Stimulated activated effector memory CD8-positive, alpha-beta T cell treated with anti-CD3 and anti-CD28 coated beads, Interleukin-12 subunit alpha, Interleukin-12 subunit beta, amount 100 ng/mL, for 72 hours (primary cell): ENCODE data around the gene ACAD9.
"Not testable (repeated sequence)": the region's sequence is repeated elsewhere in the genome, so short reads cannot be mapped to it uniquely, and the experiment has no call there.

ENCODE experiments used
- ATAC-seq: fragments of 150-1000 bp; cut with Tn5 transposase; 2 replicates; pipeline ENCODE4 v1.10.0; 2021
- DNase-seq, 2 donors: peaks; one replicate each; pipeline ENCODE4 v3.0.0; 2021 to 2022; ENCODE audit warnings: low spot score in 2 of 2
- H3K27ac Mint-ChIP-seq: one replicate; pipeline ENCODE4 v1.8.0; 2022; ENCODE audit warnings: mild to moderate bottlenecking, mixed read lengths
- H3K36me3 Mint-ChIP-seq: one replicate; pipeline ENCODE4 v1.8.0; 2022; ENCODE audit warnings: mild to moderate bottlenecking, mixed read lengths
- H3K4me1 Mint-ChIP-seq: one replicate; pipeline ENCODE4 v1.8.0; 2022; ENCODE audit warnings: mixed read lengths
- H3K4me3 Mint-ChIP-seq: one replicate; pipeline ENCODE4 v1.8.0; 2022; ENCODE audit warnings: mild to moderate bottlenecking, mixed read lengths
- H3K9me3 Mint-ChIP-seq: one replicate; pipeline ENCODE4 v1.8.0; 2022; ENCODE audit warnings: mixed read lengths

Gene ACAD9

DNA sequence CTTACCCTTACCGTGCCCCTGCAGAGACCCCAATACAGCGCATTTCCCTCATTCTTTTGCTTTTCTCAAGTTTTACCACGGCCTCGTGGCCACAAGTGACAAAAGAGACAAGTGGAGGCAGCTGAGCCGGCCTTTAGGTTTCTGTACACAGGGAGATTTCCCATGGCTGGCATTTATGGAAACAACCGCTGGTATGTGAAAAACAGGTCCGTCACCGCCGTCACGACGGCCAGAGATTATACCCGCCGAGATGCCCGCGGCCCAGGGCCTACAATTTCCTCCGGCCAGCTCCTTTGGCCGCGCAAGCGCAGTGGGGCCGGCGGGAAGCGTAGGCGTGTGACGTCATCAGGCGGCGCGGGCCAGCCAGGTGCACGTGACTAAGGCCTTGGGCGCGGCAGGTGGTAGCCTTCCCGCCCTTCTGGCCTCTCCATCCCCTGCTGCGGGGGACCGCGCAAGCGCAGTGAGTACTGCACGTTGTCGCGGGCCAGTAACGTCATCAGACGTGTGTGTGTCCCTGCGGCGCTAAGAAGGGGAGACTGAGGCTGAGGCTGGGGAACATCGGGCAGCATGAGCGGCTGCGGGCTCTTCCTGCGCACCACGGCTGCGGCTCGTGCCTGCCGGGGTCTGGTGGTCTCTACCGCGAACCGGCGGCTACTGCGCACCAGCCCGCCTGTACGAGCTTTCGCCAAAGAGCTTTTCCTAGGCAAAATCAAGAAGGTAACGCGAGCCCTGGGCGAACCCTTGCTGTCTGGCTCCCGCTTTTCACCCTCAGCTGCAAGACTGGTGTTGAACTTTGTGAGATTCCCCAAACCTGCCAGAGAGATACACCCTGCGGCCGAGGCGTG, at the start of gene ACAD9:
ACAD9 (plus strand) TSS at position 496 of the 845 bp plus-strand sequence; CDS start at position 568, 72 bp downstream.
- Mint-ChIP-seq H3K9me3 (no peaks in the 10 kb centered on the region), H3K27ac (peak within 1 kb of the TSS; percentile 96), H3K36me3 (peaks cover 45% of the 10 kb centered on the region), H3K4me1 (peaks cover 51% of the 10 kb centered on the region), H3K4me3 (peak within 1 kb of the TSS; percentile 82)
- peak; percentile 100 for DNase-seq
- ATAC-seq, result peak; percentile 96

DNA sequence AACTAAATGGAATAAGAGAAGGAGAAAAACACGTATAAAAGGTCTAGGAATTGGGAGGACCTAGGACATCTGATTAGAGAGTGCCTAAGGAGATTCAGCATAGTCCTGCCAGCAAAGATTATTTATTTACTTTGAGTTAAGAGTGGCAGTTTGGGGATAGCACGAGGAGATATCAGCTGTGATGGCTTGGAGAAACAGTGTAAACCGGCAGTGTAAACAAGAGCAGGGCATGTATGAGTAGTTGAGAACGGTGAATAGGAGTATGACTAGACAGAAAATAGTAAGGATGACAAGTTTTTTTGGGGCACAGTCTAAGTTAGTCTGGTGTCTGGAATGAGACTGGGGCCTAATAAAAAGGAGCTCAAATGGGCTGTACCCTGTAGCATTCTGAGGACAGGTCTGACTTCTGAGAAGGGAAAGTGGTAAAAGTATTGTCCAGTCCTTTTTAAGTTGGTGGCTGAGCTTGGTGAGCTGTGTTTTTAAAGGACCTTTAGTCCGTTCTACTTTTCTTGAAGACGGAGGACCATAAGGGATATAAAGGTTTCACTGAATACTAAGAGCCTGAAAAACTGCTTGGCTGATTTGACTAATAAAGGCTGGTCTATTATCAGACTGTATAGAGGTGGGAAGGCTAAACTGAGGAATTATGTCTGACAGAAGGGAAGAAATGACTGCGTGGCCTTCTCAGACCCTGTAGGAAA, 49.3 kb upstream of the ACAD9 start:
- not testable (repeated sequence) for H3K27ac Mint-ChIP-seq, DNase-seq, H3K4me1 Mint-ChIP-seq, H3K9me3 Mint-ChIP-seq, ATAC-seq, H3K36me3 Mint-ChIP-seq, H3K4me3 Mint-ChIP-seq

DNA sequence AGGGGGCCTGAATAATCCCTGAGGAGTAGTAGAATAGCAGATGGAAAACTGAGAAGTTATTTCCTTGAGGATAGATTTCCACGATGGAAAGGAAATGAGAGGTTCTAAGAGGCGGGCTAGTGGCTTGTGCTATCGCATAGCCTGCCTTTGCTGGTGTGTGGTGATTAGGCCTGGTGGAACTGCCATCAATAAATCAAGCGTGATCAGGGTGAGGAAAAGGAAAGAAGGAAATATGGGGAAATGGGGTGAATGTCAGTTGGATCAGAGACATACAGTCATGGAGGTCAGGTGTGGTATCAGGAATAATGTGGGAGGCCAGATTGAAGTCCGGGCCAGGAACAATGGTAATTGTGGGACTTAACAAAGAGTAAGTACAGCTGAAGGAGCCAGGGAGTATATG, 48.7 kb upstream of the ACAD9 start:
- H3K27ac Mint-ChIP-seq, H3K4me1 Mint-ChIP-seq, H3K4me3 Mint-ChIP-seq, DNase-seq, H3K9me3 Mint-ChIP-seq, ATAC-seq, H3K36me3 Mint-ChIP-seq: not testable (repeated sequence)

DNA sequence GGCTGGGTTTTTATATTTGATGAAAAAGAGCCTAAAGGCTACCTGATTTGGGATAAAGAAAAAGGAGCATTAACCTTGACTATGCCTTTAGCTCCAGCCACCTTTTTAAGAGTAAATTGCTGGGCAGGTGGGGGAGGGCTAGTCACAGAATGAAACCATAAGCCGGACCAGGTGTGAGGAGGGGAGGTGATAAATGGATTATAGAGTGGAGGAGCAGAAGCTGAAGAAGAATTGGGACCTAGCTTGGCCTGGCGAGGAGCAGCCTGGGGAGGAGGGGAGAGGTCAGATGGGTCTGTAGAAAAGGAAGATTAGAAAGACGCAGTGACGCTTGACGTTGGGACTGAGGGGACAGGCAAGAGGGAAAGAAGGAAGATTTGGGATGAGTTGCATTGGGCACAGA, 46.4 kb upstream of the ACAD9 start:
- H3K4me1 Mint-ChIP-seq, H3K27ac Mint-ChIP-seq, ATAC-seq, H3K9me3 Mint-ChIP-seq, H3K36me3 Mint-ChIP-seq, H3K4me3 Mint-ChIP-seq, DNase-seq: not testable (repeated sequence)

DNA sequence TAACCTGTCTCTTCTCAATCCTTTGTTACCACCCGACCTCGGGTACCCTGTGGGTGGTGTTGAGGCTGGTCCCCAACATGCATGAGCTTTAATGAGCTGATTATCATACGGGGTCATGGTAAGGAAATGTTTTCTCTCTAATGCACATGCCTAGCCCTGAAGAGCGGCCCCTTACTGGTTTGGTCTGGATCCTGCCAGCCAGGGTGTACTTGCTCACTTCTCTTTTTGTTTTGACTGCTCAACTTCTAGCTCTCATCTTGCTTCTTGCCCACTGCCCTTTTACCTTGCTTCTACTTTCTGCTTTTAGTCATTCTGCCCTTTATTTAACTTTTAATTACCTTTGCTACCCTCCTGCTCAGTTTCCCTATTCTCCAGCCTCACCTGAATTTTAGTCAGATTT, 44.3 kb upstream of the ACAD9 start:
- Mint-ChIP-seq H3K27ac (no peak overlapping the region), H3K9me3 (no peaks in the 10 kb centered on the region), H3K4me1 (peaks cover 1% of the 10 kb centered on the region), H3K36me3 (no peaks in the 10 kb centered on the region), H3K4me3 (no peak overlapping the region)
- DNase-seq, result no peak
- ATAC-seq, result no peak

DNA sequence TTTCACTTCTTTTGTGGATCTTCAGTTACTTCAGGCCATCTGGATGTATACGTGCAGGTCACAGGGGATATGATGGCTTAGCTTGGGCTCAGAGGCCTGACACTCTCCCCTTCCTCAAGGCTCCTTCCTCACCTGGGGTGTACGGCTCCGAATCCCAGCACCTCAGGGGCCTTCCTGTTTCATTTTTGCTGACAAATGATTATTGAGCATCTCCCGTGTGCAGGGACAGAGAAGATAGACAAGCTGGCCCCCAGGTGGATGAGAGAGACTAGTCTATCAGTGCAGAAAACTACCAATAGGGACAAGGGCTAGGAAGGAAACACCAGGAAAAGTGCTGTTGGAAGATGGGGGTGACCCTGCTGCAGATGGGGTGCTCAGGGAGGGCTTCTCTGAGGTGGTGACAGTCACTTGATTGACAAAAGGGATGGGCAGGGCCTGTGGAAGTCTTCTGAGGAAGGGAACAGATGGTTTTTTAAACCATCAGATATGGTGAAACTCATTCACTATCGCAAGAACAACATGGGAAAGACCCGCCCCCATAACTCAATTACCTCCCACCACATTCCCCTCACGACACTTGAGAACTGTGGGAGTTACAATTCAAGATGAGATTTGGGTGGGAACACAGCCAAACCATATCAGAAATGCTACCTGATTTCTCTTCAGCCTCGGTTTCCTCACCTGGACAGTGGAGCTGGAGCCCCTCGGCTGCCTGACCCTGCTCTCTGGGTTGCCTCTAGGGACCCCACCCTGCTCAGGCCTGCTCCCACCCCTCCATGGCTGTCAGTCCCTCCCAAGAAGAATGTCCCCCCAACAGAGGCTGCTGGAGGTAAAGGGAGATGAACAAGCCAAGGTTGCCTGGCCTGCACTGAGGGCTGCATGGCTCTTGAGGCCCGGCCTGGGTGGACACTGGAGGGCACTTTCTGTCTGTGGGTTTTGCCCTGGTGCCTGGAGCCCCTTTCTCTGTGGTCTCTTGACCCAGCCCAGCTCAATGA, 37.2 kb upstream of the ACAD9 start:
- H3K9me3 Mint-ChIP-seq, result no peaks in the 10 kb centered on the region
- H3K4me3 Mint-ChIP-seq, result no peak overlapping the region
- H3K36me3 Mint-ChIP-seq, result no peaks in the 10 kb centered on the region
- ATAC-seq, result no peak
- DNase-seq, result no peak
- H3K27ac Mint-ChIP-seq, result peak overlapping the region; percentile 27
- H3K4me1 Mint-ChIP-seq, result peaks cover 29% of the 10 kb centered on the region

DNA sequence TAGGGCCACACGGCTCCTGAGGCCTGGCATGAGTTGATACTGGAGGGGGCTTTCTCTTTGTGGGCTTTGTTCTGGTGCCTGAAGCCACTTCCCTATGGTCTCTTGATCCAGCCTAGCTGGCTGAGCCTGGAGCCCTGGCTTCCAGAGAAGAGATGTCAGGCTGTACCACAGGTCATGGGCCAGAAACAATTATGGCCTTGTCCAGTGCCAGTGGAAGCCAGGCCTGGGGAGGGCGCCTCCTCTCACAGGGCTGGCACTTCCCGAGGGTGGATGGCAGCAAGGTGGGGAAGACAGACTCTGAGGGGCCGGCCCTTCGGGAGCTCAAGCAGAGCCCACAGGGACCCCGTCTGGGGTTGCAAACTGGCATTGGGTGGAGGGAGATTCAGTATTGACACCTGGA, 34.9 kb upstream of the ACAD9 start:
- ATAC-seq, result no peak
- Mint-ChIP-seq H3K36me3 (no peaks in the 10 kb centered on the region), H3K4me1 (peaks cover 29% of the 10 kb centered on the region), H3K27ac (peak overlapping the region; percentile 89), H3K9me3 (no peaks in the 10 kb centered on the region), H3K4me3 (no peak overlapping the region)
- DNase-seq, result no peak

DNA sequence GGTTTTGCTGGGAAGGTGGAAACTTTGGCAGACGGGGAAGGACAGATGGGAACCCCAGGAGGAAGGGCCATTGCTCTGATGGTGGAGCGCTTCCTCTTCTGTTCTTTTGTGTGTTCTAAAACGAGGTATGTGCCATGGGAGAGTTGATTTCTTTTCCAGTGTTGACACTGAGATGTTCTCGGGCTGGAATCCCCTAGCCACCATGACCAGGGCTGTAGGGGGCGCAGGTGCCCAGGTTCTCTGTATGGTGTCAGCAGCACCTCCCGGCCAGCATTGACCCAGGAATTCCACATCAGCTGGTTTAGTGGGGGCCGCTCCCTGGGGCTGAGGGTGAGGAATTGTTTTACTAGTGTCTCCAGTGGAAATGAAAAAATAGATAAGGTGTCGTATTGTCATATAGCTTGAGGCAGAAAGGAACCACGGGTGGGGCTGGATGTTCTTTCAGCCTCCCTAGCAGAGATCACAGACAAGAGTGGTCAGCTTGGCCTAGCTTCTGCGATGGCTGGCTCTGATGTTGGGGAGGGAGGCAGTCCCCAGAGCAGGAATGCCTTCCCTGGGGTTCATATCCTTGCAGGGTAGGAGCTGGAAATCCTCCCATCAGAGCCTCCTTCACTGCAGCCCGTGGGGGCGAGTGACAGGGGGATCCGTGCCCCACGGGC, 34.2 kb upstream of the ACAD9 start:
- H3K4me1 Mint-ChIP-seq, result peaks cover 26% of the 10 kb centered on the region
- DNase-seq (no peak), ATAC-seq (no peak)
- no peaks in the 10 kb centered on the region for H3K9me3 Mint-ChIP-seq
- peak overlapping the region; percentile 68 for H3K4me3 Mint-ChIP-seq
- no peaks in the 10 kb centered on the region for H3K36me3 Mint-ChIP-seq
- H3K27ac Mint-ChIP-seq, result peak overlapping the region; percentile 89

DNA sequence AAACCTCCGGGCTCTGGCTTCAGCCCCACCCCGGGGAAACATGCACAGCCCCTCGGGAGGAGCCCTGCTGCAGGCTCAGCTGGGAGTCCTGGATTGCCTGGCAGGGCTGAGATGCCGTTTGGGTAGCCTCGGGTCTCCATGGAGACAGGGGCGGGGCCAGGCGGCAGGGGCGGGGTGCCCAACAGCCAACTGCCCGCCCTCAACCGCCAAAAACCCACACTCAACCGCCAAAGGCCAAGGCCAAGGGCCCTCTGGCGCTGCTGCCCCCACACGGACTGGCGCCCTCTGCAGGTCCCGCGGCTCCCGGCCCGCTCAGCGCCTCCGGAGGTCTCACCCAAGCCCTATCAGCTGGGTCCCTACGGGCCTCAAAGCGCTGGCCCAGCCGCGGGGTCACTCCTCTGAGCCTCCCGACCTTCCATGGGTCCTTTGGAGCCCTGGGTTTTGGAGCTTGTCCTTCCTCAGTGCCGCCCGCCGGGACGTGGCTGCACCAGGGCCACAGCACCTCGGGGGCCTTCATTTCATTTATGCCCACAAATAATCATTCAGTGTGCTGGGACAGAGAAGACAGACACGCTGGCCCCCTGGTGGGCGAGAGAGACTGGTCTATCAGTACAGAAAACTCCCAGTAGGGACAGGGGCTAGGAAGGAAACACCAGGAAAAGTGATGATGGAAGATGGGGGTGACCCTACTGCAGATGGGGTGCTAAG, 33.5 kb upstream of the ACAD9 start:
- Mint-ChIP-seq H3K27ac (peak overlapping the region; percentile 89), H3K4me3 (peak overlapping the region; percentile 68), H3K9me3 (no peaks in the 10 kb centered on the region), H3K36me3 (no peaks in the 10 kb centered on the region), H3K4me1 (peaks cover 22% of the 10 kb centered on the region)
- ATAC-seq (peak; percentile 89), DNase-seq (peak; percentile 67 to 89)

DNA sequence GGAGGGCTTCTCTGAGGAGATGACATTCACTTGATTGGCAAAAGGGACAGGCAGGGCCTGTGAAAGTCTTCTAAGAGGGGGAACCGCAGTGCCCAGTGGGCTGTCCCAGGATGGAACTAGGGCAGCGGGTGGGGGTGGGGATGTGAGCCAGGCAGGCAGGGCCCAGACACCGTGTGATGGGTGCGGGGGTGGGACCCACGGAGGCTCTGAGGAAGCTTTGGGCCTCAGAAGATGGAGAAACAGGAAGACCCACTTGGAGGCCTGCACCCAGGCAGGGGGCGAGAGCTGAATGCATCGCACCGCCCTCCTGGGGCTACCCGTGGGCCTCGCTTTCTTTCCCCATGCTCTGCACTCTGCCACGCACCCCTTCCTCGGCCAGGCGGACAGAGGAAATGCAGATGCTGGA, 32.9 kb upstream of the ACAD9 start:
- no peaks in the 10 kb centered on the region for H3K9me3 Mint-ChIP-seq
- H3K4me3 Mint-ChIP-seq, result peak overlapping the region; percentile 68
- ATAC-seq (peak; percentile 44), DNase-seq (no peak)
- peaks cover 22% of the 10 kb centered on the region for H3K4me1 Mint-ChIP-seq
- H3K27ac Mint-ChIP-seq, result peak overlapping the region; percentile 89
- H3K36me3 Mint-ChIP-seq, result no peaks in the 10 kb centered on the region

DNA sequence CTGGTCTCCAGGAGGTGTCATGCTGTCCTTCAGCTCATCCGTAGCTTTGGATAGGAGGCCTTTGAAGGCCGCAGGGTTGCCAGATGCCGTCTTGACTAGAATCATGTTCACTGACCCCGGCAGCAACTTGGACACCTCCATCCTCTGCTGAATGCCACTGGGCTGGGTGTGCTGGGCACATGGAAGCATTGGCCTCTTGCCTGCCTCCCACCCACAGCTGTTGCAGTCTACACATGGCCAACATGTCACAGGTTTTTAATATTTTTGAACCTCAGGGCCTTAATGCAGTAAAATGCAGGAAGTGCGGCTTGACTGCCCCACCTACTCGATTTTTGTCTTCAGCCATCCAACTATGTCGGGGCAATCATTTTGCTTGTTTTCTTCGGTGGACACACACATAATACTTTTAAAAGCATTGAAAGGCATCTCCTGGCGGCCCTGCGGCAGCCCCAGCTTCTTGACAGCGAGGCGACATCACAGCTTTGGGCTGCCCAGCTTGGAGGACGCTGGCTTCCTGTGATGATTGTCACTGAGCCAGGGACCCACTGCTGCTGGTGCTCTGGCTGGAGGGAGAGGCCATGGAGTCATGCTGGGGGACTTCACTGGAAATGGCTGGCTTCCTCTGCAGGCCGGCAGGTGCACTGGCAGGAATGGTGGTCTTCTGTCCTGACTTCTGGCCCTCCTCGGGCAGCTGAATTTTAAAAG, 31.6 kb upstream of the ACAD9 start:
- no peaks in the 10 kb centered on the region for H3K9me3 Mint-ChIP-seq
- peak overlapping the region; percentile 89 for H3K27ac Mint-ChIP-seq
- H3K4me3 Mint-ChIP-seq, result no peak overlapping the region
- peaks cover 22% of the 10 kb centered on the region for H3K4me1 Mint-ChIP-seq
- no peaks in the 10 kb centered on the region for H3K36me3 Mint-ChIP-seq
- ATAC-seq (no peak), DNase-seq (no peak)

DNA sequence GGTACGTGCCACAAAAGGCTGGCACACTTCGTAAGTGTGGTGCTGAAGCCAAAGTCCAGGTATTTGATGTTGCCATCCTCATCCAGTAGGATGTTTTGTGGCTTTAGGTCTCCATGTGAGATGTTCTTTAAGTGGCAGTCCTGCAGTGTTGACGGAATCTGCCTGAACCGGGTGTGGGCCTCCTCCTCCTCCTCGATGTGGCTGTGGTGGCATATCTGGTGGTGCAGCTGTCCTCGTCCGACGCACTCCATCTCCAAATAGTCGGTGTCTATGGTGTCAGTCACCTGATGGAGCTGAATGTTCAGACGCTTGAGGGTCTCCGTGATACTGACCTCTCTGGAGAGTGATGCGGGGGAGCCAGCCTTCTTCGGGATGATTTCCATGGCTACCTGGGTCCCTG, 30.5 kb upstream of the ACAD9 start:
- no peak for DNase-seq
- ATAC-seq, result no peak
- Mint-ChIP-seq H3K36me3 (no peaks in the 10 kb centered on the region), H3K9me3 (peaks cover 2% of the 10 kb centered on the region), H3K4me3 (no peak overlapping the region), H3K27ac (no peak overlapping the region), H3K4me1 (peaks cover 22% of the 10 kb centered on the region)

DNA sequence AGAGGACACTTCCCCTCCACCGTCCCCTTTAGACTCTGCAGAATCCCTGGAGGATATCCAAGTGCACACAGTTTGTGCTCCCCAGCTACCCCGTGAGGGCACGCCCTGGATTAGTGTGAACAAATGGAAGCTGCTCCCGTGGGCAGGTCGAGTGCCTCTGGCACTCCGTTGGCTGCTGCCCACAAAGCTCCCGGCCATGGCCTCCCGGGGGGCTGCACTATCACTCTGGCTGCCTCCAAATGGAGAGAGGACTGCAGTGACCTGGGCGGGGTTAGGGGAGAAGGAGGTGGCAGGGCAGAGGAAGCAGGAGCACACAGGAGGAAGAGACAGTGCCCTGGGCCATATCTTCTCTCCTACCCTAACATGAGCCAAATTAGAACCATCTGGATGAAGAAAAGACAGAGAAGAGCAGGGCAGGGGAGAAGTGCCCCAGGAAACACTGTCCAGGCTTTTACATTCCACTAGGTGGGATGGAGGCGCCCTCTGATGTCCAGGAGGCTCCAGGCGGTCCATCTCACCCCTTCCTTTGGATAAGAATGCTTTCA, 29.4 kb upstream of the ACAD9 start:
- H3K27ac Mint-ChIP-seq, result no peak overlapping the region
- no peak for DNase-seq
- H3K4me3 Mint-ChIP-seq, result no peak overlapping the region

More for the DNA sequence above, 29.4 kb upstream of the ACAD9 start:
- Mint-ChIP-seq H3K9me3 (peaks cover 10% of the 10 kb centered on the region), H3K4me1 (peaks cover 22% of the 10 kb centered on the region), H3K36me3 (no peaks in the 10 kb centered on the region)
- no peak for ATAC-seq
